ENCODE data around the gene CITED2. TPM values are rescaled to one million over a fixed set of nuclear protein-coding genes. Genes with fewer than 3 reads are reported as not detected.

The CITED2 gene
- total RNA-seq, 1 experiment from 2014 or later: 110 TPM

DNA sequence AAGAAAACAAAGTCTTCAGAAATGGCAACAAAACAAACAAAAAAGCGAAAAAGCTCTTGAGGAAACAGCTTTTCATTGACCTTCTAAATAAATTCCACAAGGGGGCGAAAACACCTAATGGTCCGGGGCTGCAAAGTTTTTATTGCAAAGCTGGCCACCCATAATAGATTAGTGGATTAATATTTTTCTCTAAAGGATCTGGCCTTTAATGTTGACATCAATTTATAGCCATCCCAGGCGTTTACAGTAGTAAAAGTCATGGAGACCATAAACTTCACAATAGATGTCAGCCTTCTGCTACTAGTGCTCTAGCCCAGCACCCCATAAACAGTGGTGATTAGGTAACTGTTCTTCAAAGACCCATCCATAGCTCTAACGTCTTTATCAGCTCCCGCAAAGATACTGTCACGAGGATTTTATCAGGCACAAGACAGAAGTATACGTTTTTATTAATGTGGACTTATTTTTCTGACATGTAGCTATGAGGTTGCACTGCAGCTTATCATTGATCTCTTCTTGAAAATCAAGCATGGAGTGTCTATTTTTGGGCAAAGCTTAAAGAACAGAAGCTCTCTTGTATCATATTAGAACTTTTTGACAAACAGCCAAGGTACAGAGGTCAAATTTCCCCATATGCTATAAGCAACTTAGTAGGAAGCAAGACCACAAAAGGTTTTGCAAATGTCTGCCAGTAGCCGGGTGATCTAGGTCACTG lies 4.7 kb downstream of the CITED2 start:
- no peak overlapping the region for H3K56ac ChIP-seq (ENCODE audit: insufficient read length, low read depth, low read length)
- no peak overlapping the region for H2AK5ac ChIP-seq (ENCODE audit: insufficient read length, low read length)
- no peak overlapping the region for H2BK12ac ChIP-seq (ENCODE audit: insufficient read length, low read depth, low read length)
- peaks cover 5% of the 10 kb centered on the region; the same call in 1 of the 2 replicates for H3K79me2 ChIP-seq (ENCODE audit: insufficient read depth, low read length)
- no peak overlapping the region for H3K23ac ChIP-seq (ENCODE audit: insufficient read length, low read depth, low read length)
- no peak overlapping the region for H4K5ac ChIP-seq (ENCODE audit: insufficient read length, low read depth, low read length)
- H4K20me1 ChIP-seq (ENCODE audit: control insufficient read depth, insufficient read depth, insufficient read length): no peaks in the 10 kb centered on the region
- H3K14ac ChIP-seq (ENCODE audit: insufficient read depth, low read length): no peak overlapping the region
- H3K18ac ChIP-seq (ENCODE audit: insufficient read length, low read depth, low read length): no peak overlapping the region
- Mint-ChIP-seq H3K4me1 (peaks cover 66 to 67% of the 10 kb centered on the region in 2 experiments), H3K27me3 (ENCODE audit: low read depth) (no peaks in the 10 kb centered on the region; the same call in 1 of the 2 replicates), H3K9me3 (peaks cover 3 to 12% of the 10 kb centered on the region in 2 experiments; a peak in 3 of 5 replicates), H3K27ac (peak overlapping the region in 2 of 3 experiments; percentile 99 to 100; a peak in 4 of 7 replicates), H3K36me3 (ENCODE audit: insufficient read depth in 1 of 3, low read depth in 3 of 3) (peaks cover 23 to 38% (median 32%) of the 10 kb centered on the region in 3 experiments), H3K4me3 (peak overlapping the region; percentile 38 to 50; a peak in 1 of 5 replicates)
- H3K9ac ChIP-seq (ENCODE audit: extremely low read depth, insufficient read length, low read length): no peak overlapping the region
- H3K4ac ChIP-seq (ENCODE audit: low read depth, low read length): no peak overlapping the region
- H3K79me1 ChIP-seq (ENCODE audit: insufficient read depth, low read depth, low read length, poor library complexity, severe bottlenecking): no peaks in the 10 kb centered on the region
- H2AFZ ChIP-seq (ENCODE audit: low read length): no peak overlapping the region
- TF ChIP-seq, protein P1, sequence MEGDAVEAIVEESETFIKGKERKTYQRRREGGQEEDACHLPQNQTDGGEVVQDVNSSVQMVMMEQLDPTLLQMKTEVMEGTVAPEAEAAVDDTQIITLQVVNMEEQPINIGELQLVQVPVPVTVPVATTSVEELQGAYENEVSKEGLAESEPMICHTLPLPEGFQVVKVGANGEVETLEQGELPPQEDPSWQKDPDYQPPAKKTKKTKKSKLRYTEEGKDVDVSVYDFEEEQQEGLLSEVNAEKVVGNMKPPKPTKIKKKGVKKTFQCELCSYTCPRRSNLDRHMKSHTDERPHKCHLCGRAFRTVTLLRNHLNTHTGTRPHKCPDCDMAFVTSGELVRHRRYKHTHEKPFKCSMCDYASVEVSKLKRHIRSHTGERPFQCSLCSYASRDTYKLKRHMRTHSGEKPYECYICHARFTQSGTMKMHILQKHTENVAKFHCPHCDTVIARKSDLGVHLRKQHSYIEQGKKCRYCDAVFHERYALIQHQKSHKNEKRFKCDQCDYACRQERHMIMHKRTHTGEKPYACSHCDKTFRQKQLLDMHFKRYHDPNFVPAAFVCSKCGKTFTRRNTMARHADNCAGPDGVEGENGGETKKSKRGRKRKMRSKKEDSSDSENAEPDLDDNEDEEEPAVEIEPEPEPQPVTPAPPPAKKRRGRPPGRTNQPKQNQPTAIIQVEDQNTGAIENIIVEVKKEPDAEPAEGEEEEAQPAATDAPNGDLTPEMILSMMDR (conservative IDR thresholded peaks at IDR 0.05): peak; percentile 86
- no peak overlapping the region for H2BK20ac ChIP-seq (ENCODE audit: low read depth, low read length, poor library complexity, severe bottlenecking)
- no peak overlapping the region for H2BK120ac ChIP-seq (ENCODE audit: low read depth, low read length, poor library complexity, severe bottlenecking)
- H3K23me2 ChIP-seq (ENCODE audit: insufficient read length, low read depth, low read length, poor library complexity, severe bottlenecking): no peaks in the 10 kb centered on the region
- no peak overlapping the region for H3T11ph ChIP-seq (ENCODE audit: low read length)
- no peaks in the 10 kb centered on the region; the same call in 1 of the 2 replicates for H3K4me1 ChIP-seq (ENCODE audit: insufficient read depth, low read length)
- H3K4me2 ChIP-seq (ENCODE audit: insufficient read depth, insufficient read length, low read length): no peak overlapping the region
- H4K8ac ChIP-seq (replicated peaks; ENCODE audit: insufficient read length, low read depth, low read length): no peak overlapping the region
- DNase-seq: no peak
- H2BK15ac ChIP-seq (ENCODE audit: low read depth, low read length): no peak overlapping the region
- no CpG with 5 or more reads among the region's 9 CpGs for WGBS (ENCODE audit: extremely low coverage, insufficient read length, low lambda C conversion rate)
- no peaks in the 10 kb centered on the region for H3K9me3 ChIP-seq (ENCODE audit: control insufficient read depth, low read depth, low read length)
- no peak overlapping the region for H3K27ac ChIP-seq (ENCODE audit: insufficient read length, low read depth, low read length)
- no peak overlapping the region for H2BK5ac ChIP-seq (ENCODE audit: insufficient read length, low read length)
- H3K27me3 ChIP-seq (ENCODE audit: insufficient read depth, low read length): no peaks in the 10 kb centered on the region
- no peak overlapping the region for H4K91ac ChIP-seq (ENCODE audit: insufficient read length, low read depth, low read length)
